HG02981 (cell line): ENCODE data around the gene GSTT2.
"Not testable (repeated sequence)": the region's sequence is repeated elsewhere in the genome, so short reads cannot be mapped to it uniquely, and the experiment has no call there.

Experiments
- ATAC-seq: cut with Tn5 transposase; IDR thresholded peaks from one replicate; pipeline ENCODE4 v1.9.1; 2021; ENCODE audit warnings: mild to moderate bottlenecking, moderate library complexity; ENCODE audit not compliant: unreplicated experiment

GSTT2 gene

DNA sequence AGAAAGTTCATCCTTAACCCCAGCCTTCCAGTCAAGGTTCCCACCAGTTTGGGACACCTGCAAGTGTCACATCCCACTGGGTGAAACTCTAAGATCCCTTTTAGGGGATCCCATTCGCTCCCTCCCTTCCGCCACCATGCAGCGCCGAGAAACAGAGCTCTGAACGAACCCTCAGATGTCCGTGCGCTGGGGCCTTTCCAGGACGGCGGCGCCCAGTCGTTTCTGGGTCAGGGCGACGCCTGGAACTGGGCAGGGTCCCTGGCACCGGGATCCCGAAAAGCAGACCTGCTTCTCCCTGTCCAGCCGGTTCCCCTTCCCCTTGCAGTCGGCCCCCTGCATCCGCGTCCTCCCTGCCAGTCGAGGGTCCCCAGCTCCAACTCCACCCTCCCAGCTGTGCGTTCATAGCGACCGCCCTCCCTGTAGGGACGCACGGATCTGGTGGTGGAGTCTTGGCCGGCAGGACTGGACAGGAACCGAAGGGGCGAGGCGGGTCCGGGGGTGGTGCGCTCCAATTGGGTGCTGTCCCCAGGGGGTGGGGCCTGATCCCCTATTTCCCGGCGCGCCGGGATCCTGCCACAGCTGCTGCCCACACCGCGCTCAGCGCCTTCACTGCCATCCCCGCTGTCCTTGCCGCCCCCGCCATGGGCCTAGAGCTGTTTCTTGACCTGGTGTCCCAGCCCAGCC lies at the start of gene GSTT2:
TSS of gene GSTT2 (plus strand) at position 578 of the 684 bp plus-strand sequence.
- ATAC-seq: not testable (repeated sequence)

DNA sequence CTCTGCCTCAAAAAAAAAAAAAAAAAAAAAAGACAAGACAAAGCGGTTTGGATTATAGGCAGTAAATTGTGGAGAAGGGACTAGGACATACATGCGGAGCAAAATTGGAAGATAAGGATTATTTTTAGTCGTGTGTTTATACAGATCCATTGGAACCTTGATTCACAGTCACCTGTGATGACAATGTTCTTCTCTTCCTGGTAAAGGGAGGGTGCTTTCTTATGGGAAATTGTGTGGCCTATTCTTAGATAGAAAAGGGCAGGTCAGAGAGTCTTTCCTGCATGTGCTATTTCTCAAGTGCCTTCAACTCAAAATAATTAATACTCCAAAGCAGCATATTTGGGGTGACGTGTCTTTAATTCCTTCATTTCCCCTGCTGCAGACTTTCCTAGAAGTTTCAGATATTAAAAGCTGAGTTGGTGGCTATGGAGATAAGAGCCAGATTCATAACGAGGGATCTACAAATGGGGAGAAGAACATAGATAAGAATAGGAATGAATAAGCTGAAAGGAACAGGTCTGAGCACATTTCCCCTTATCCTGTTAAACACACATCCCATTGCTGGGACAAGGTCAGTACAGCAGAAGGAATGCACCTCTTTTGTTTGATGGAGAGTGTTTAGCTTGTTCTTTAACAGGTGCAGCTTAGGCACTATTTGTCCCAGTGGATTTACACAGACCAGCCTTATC lies 41.5 kb upstream of the GSTT2 start:
- no peak for ATAC-seq

DNA sequence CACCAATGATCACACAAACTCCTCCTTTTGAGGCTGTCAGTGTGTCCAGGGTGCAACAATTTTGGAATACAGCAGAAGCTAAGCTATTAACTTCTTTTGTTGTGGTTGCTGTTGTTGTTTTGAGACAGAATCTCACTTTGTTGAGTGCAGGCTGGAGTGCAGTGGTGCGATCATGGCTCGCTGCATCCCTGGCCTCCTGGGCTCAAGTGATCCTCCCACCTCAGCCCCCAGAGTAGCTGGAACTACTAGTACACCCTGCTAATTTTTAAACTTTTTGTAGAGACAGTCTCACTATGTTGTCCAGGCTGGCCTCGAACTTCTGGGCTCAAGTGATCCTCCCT lies 40.9 kb upstream of the GSTT2 start:
- no peak for ATAC-seq

DNA sequence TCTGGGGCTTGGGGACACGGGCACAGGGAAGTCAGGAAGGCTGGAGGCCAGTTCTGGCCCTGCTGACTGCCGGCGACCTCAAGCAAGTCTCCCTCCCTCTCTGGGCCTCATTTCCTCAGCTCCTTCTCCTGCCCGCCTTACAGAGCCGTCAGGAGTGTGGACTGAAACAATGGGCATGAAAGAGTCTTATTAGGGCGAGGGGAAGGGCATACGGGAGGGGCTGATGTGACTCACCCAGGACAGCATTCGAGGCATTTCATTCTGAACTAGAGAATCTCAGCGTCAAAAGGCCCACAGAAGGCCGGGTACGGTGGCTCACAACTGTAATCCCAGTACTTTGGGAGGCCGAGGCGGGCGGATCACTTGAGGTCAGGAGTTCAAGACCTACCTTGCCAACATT lies 39.8 kb upstream of the GSTT2 start:
- ATAC-seq: not testable (repeated sequence)

DNA sequence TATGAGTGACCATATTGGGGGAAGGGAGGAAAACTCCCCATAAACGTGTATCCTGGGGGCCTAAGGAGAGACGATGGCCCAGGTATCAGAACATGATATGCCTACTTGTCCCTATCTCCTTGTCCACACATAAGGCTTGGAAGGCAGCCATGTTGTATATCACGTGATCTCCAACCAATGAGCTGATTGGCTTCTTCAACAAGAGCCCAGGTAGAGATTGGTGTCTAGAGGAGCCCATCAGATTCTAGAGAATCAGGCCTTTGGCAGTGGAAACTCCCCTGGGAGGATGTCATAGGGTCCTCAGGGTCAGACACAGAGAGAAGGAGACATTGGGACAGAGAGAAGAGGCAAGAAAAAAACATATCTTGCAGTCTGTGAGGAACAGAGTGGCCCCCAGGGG lies 32.5 kb upstream of the GSTT2 start:
- not testable (repeated sequence) for ATAC-seq

DNA sequence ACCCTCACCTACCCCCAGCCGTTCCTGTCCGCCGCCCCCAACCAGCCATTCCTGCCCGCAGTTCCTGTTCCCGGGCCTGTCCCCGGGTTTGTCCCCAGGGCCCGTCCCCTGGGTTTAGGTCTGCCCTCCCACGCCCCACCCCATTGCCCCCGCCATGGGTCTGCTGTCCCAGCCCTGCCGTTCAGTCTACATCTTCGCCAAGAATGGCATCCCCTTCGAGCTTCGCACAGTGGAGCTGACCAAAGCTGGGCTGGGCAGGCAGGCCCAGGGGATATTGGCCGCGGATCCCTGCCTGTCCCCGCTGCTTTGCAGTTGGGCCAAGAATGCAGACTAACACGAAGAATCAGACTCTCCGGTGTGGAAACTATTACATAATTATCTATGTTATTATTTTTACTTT lies 30.2 kb upstream of the GSTT2 start:
- ATAC-seq: not testable (repeated sequence)

DNA sequence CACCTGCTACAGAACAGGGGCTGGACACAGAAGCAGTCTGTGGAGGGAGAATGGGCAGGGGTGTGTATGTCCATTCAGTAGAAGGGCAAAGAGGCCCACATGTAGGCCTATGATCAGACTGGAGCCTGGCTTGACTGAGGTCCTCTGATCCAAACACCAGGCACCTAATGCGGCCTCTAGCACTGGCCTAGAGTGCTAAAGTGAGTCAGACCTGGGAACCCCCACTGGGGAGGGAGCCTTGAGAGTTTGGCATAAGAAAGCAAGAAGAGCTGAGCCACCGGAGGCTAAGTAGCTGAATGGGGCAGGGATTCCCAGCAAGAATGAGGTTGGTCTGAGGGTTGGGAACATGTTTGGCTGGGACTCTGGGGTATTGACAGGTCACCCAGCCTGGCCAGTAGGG lies 28.6 kb upstream of the GSTT2 start:
- not testable (repeated sequence) for ATAC-seq

DNA sequence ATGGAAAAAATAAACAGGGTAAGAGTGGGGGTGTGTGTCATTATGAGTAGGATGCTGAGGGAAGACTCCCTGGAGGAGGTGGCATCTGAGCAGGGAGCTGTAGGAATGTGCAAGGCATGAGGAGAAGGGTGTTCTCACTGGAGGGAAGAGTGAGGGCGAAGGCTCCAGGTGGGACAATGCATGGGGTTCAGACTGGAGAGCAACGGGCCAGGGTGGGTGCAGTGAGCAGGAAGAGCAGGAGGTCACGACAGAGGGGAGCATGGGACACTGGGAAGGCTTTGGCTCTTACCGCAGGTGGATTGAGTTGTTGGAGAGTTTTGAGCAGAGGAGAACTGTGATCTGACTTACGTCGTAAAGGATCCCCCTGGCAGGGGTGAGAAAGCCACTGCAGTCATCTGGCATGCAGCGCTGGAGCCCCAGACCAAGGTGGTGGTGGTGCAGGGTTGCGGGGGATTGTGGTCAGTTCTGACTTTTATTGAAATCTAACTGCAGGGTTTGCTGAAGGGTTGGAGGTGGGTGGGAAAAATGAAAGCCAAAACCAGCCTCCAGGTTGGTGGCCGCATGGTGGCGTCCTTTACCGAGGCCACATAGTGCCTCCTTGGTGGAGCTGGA lies 27.0 kb upstream of the GSTT2 start:
- not testable (repeated sequence) for ATAC-seq

DNA sequence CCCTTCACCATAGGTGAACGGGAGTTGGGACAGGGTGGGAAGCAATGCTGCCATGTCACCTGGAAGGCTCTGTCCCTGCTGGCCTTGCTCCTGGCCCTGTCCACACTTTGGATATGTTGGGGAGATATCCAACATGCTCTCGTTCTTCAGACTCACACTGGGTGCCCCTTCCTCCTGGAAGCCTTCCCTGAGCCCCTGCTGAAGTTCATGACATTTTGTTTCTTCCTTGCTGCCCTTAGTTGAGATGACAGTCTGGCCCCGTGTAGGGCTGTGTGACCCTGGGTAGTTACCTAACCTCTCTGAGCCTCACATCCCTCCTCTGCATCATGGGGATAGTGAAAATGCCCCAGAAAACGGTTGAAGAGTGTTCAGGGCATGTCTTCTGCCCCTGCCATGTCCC lies 26.4 kb upstream of the GSTT2 start:
- not testable (repeated sequence) for ATAC-seq

DNA sequence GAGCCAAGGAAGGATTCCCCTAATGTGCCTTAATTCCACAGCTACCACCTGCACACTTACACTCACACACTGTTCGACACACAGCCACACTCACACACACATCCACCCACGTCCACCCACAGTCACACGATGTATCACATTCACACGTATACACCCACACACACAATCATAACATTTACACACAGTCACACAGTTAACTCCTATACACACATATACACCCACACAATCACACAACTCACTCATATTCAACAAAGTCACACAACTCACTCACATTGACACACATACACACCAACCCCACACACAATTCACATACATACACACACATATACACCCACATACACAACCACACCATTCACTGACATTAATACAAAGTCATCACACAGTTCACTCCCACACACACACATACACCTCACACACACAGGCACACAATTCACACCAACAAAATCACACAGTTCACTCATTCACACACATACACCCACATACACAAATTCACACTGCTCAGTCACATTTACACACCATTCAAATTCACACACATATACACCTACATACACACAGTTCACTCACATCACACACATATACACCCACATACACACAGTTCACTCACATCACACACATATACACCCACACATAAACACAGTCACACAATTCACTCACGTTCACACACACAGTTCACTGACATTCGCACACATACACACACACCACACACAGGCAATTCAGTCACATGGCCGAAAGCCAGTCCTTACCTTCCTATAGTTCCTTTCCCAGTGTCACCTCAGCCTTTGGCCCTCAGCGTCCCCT lies 25.5 kb upstream of the GSTT2 start:
- not testable (repeated sequence) for ATAC-seq

DNA sequence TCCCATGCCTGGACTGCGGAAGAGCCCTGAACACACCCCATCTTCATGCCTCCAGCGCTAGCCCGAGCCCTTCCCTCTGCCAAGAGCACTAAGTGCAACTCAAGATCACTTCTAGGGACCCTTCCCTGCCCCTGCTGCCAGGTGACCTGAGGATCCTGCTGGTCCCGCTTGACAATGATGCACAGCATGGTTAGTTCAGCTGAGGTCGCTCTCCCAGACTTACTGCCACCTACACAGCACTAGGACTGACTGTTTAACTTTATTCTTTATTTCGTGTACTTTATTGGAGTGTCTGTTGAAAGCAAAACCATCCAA lies 25.0 kb upstream of the GSTT2 start:
- ATAC-seq: not testable (repeated sequence)

DNA sequence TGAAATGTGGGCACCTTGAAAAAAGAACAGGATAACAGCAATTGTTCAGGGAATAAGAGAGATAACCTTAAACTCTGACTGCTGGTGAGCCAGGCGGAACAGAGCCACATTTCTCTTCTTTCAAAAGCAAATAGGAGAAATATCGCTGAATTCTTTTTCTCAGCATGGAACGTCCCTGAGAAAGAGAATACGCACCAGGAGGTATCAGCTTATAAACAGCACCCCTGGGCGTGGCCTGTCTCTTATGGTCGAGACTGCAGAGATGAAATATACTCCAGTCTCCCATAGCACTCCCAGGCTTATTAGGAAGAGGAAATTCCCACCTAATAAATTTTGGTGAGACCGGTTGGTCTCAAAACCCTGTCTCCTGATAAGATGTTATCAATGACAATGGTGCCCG lies 24.0 kb upstream of the GSTT2 start:
- not testable (repeated sequence) for ATAC-seq

DNA sequence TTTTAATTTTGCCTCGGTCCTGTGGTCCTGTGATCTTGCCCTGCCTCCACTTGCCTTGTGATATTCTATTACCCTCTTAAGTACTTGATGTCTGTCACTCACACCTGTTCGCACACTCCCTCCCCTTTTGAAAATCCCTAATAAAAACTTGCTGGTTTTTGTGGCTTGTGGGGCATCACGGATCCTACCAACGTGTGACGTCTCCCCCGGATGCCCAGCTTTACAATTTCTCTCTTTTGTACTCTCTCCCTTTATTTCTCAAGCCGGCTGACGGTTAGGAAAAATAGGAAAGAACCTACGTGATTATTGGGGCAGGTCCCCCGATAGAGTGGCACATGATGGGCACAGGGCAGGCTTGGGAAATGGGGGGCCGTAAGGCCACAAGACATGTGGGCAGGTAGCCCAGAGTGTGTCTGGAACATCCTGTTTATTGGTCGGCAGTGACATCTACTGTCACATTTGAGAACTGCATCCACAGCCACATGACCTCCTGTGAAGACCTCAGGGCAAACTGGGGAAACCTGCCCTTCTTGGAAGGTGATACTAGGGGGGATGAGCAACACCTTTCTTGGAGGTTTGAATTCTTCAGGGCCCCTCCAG lies 23.5 kb upstream of the GSTT2 start:
- not testable (repeated sequence) for ATAC-seq

DNA sequence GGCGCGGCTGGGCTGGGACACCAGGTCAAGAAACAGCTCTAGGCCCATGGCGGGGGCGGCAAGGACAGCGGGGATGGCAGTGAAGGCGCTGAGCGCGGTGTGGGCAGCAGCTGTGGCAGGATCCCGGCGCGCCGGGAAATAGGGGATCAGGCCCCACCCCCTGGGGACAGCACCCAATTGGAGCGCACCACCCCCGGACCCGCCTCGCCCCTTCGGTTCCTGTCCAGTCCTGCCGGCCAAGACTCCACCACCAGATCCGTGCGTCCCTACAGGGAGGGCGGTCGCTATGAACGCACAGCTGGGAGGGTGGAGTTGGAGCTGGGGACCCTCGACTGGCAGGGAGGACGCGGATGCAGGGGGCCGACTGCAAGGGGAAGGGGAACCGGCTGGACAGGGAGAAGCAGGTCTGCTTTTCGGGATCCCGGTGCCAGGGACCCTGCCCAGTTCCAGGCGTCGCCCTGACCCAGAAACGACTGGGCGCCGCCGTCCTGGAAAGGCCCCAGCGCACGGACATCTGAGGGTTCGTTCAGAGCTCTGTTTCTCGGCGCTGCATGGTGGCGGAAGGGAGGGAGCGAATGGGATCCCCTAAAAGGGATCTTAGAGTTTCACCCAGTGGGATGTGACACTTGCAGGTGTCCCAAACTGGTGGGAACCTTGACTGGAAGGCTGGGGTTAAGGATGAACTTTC lies 18.7 kb upstream of the GSTT2 start, which contains the start of gene GSTT2B:
TSS of gene GSTT2B (minus strand) at position 112 of the 688 bp plus-strand sequence. CDS start at position 48, 64 bp downstream.
- not testable (repeated sequence) for ATAC-seq

DNA sequence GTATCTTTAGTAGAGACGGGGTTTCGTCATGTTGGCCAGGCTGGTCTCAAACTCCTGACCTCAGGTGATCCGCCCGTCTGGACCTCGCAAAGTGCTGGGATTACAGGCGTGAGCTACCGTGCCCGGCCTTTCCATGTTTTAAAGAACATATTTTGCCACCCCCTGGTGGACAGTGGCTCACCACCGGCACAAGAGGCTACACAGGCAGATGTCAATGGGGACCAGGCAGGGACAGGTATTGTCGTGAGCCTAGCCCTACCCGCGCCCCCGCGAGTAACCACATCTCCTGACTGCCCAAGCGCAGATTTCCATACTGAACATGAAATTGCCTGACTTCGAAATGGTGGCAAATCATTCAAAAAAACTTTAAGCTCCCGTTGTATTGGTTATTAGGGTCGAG lies 13.8 kb upstream of the GSTT2 start:
- not testable (repeated sequence) for ATAC-seq

DNA sequence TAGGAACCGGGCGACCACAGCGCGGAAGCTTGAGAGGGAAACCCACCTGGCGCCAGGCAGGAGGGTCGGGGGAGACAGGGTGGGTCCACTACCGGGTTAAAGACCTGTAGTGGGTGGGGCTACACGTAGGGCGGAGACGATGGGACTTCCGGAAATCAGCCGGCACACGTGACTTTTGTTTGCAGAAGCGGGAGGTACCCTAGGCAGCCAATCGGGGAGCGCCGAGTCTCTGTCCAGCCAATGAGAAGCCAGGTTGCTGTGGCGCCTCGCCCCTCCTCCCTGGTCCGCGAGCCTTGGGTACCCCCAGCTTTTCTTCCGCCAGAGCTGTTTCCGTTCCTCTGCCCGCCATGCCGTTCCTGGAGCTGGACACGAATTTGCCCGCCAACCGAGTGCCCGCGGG lies 13.4 kb upstream of the GSTT2 start, which contains the start of gene DDTL:
TSS of gene DDTL (plus strand) at position 321 of the 400 bp plus-strand sequence. CDS start at position 348, 27 bp downstream.
- ATAC-seq: peak; percentile 93

DNA sequence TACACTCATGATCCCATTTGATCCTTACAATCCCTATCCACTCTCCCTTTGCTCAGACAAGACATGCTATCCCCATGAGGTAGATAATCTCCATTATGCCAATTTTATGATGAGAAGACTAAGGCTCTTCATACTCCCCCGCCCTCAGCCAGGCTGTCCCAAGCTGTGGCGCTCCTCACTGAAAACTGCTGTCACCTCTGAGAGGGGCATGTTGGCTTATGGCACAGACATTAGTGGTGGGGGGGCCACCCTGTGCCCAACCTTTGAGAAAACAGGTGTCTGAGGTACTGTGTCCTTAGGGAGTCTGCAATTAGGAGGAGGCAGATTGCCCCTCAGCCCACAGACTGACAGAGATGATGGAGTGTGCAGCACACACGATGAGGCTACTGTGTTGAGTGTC lies 10.9 kb upstream of the GSTT2 start:
- ATAC-seq: no peak

DNA sequence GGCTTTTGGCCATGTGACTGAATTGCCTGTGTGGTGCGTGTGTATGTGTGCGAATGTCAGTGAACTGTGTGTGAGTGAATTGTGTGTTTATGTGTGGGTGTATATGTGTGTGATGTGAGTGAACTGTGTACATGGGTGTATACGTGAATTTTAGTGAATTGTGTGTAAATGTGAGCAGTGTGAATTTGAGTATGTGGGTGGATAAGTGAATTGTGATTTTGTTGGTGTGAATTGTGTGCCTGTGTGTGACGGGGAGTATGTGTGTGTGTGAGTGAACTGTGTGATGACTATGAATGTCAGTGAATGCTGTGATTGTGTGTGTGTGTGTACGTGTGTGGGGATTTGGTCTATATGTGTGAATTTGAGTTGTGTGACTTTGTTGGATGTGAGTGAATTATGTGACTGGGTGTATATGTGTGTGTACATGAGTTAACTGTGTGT lies 9.7 kb upstream of the GSTT2 start:
- no peak for ATAC-seq

DNA sequence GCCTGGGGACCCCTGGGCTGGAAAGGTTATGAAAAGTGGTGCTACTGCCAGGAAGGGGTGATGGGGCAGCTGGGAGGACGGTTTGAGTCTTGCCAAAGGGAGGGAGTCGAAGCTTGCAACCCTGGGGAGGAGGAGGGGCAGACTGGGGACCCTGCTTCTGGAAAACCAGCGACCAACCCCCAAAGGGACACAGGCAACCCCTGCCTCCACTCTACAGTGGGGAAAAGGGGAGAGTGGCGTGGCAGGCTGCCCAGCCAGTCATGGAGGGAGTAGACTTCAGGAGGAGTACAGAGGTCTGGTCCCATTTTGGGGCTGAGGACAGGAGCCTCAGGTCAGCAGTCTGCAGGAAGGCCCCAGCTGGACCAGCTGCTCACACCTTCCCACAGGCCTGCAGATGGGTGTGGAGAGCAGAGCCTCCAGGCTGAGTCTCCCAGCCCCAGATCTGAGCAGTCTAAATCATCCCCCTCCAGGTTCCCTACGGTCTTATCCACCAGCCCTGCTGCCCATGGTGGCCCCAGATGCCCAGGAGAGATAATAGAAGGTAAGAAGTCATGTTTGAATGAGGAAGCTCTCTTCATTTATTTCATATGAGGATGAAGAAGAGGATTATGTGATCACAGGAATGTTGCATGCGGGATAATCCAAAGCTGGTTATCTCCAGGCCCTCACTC lies 9.0 kb upstream of the GSTT2 start:
- ATAC-seq: no peak

DNA sequence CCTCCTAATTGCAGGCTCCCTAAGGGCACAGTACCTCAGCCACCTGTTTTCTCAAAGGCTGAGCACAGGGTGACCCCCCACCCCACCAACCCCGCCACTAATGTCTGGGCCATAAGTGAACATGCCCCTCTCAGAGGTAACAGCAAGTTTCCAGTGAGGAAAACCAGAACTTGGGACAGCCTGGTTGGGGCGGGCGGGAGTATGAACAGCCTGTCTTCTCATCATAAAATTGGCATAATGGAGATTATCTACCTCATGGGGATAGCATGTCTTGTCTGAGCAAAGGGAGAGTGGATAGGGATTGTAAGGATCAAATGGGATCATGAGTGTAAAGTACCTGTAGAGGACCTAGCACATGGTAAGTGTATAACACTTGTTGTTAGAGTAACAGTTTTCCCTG lies 8.0 kb upstream of the GSTT2 start:
- ATAC-seq: not testable (repeated sequence)
